Rectal smooth muscle tissue (tissue), 1 donor: ENCODE results near the gene LHX8.
"Not testable (repeated sequence)": the region's sequence is repeated elsewhere in the genome, so short reads cannot be mapped to it uniquely, and the experiment has no call there.

ENCODE experiments used
- H3K27ac ChIP-seq: one replicate; pipeline ENCODE4 v1.7.0; 2013; ENCODE audit warnings: low read depth, low read length, inconsistent platforms
- H3K27me3 ChIP-seq: one replicate; pipeline ENCODE4 v1.7.0; 2013; ENCODE audit warnings: low read length; ENCODE audit not compliant: control insufficient read depth, insufficient read depth
- H3K36me3 ChIP-seq: one replicate; pipeline ENCODE4 v1.7.0; 2013; ENCODE audit warnings: low read length; ENCODE audit not compliant: control insufficient read depth, insufficient read depth
- H3K4me1 ChIP-seq: one replicate; pipeline ENCODE4 v1.7.0; 2013; ENCODE audit warnings: low read length; ENCODE audit not compliant: control insufficient read depth, insufficient read depth
- H3K4me3 ChIP-seq: one replicate; pipeline ENCODE4 v1.7.0; 2013; ENCODE audit warnings: low read length
- H3K9ac ChIP-seq: one replicate; pipeline ENCODE4 v1.7.0; 2013; ENCODE audit warnings: low read length

The LHX8 gene

GRCh38 chr1:75136195-75136815 is 2.1 kb downstream of the LHX8 start:
- Histone ChIP-seq H3K36me3 (no peaks in the 10 kb centered on the region), H3K4me3 (peak overlapping the region; percentile 15), H3K27ac (no peak overlapping the region), H3K9ac (no peak overlapping the region), H3K27me3 (peaks cover 37% of the 10 kb centered on the region), H3K4me1 (peaks cover 7% of the 10 kb centered on the region)

GRCh38 chr1:75136921-75137641 is 2.9 kb downstream of the LHX8 start:
- Histone ChIP-seq H3K4me1 (peaks cover 7% of the 10 kb centered on the region), H3K4me3 (no peak overlapping the region), H3K27ac (no peak overlapping the region), H3K27me3 (peaks cover 35% of the 10 kb centered on the region), H3K36me3 (no peaks in the 10 kb centered on the region), H3K9ac (no peak overlapping the region)

DNA sequence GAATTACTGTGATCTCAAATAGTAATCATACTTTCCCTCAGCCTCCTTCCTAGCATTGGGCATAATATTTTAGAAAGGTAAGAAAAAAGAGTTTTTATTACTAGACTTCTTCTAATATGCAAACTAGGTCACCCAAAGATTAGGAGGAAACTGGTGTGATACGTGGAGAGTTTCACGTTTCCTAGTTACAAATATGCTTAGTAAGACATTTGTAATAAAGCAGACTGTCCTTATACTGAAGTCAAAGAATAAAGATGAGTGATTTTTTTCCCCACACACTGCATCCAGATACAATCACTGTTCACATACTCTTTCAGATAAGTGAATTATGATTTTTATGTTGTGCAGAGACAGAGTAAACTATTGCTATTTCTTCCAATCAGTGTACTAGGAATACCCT is 17.9 kb downstream of the LHX8 start:
- Histone ChIP-seq H3K9ac (no peak overlapping the region), H3K4me3 (no peak overlapping the region), H3K4me1 (no peaks in the 10 kb centered on the region), H3K36me3 (no peaks in the 10 kb centered on the region), H3K27me3 (no peaks in the 10 kb centered on the region), H3K27ac (no peak overlapping the region)

DNA sequence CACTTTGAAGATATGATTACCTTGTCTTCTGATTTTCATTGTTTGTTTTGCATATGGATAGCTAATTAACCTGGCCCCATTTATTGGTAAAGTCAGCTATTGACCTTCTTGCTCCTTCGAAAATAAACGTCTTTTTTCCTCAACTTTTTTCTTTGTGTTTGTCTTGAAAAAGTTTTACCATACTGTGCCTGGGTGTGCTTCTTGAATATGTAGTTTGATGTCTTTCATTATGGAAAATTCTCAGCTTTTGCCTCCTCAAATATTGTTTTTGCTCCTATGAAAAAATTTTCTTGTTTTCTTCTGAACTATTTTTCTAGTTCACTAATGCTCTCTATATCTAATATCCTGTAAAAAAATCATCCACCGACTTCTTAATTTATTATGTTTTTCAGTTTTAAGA is 25.0 kb downstream of the LHX8 start:
- no peak overlapping the region for H3K4me3 ChIP-seq
- no peaks in the 10 kb centered on the region for H3K27me3 ChIP-seq
- no peak overlapping the region for H3K27ac ChIP-seq
- H3K36me3 ChIP-seq = no peaks in the 10 kb centered on the region
- no peaks in the 10 kb centered on the region for H3K4me1 ChIP-seq
- H3K9ac ChIP-seq = no peak overlapping the region

DNA sequence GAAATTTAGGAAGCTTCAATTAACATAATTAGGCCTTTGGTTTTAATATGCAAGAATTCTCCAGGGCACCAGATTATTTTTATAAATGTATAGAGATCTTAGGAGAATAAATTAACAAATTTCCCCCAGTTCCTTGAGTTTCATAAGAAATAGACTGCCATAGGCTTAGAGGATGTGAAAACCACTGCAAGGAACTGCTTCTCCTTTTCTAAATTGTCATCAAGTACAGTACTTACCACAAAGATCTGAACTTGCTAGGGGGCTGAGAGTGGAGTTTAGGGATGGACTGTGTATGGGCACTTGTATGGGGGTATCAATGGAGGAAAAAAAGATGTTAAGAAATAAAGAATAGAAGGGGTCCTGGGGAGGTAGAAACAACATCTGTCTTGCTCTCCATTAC is 31.1 kb downstream of the LHX8 start:
- no peaks in the 10 kb centered on the region for H3K27me3 ChIP-seq
- no peaks in the 10 kb centered on the region for H3K4me1 ChIP-seq
- H3K4me3 ChIP-seq = no peak overlapping the region
- H3K27ac ChIP-seq = no peak overlapping the region
- H3K36me3 ChIP-seq = no peaks in the 10 kb centered on the region
- no peak overlapping the region for H3K9ac ChIP-seq

GRCh38 chr1:75166821-75167220 is 32.6 kb downstream of the LHX8 start:
- H3K27me3 ChIP-seq = no peaks in the 10 kb centered on the region
- no peak overlapping the region for H3K9ac ChIP-seq
- no peaks in the 10 kb centered on the region for H3K36me3 ChIP-seq
- H3K4me3 ChIP-seq = no peak overlapping the region
- no peaks in the 10 kb centered on the region for H3K4me1 ChIP-seq
- H3K27ac ChIP-seq = no peak overlapping the region

DNA sequence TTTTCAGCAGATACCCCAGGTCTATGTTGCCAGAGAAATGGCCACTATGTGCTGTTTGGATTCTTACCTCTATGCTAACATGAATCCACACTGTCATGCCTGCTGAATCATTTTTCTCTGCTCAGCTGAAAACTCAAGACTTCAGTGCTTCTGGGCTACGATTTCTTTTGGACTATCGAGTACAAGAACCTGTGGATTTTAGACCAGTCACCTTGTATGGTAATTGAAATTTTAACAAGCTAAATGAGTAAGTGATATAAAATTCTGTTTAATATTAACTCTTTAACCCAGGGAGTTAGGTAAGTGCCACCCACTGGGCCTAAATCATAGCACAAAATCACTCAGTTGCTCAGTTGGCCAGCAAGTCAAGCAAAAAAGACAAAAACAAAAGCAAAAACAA is 35.8 kb downstream of the LHX8 start:
- Histone ChIP-seq H3K4me1 (no peaks in the 10 kb centered on the region), H3K4me3 (no peak overlapping the region), H3K36me3 (no peaks in the 10 kb centered on the region), H3K27ac (no peak overlapping the region), H3K9ac (no peak overlapping the region), H3K27me3 (no peaks in the 10 kb centered on the region)

- Histone ChIP-seq H3K4me1 (no peaks in the 10 kb centered on the region), H3K9ac (no peak overlapping the region), H3K27me3 (no peaks in the 10 kb centered on the region), H3K27ac (no peak overlapping the region), H3K36me3 (no peaks in the 10 kb centered on the region), H3K4me3 (no peak overlapping the region)
These were observed 36.8 kb downstream of the LHX8 start for GRCh38 chr1:75170981-75171380.

DNA sequence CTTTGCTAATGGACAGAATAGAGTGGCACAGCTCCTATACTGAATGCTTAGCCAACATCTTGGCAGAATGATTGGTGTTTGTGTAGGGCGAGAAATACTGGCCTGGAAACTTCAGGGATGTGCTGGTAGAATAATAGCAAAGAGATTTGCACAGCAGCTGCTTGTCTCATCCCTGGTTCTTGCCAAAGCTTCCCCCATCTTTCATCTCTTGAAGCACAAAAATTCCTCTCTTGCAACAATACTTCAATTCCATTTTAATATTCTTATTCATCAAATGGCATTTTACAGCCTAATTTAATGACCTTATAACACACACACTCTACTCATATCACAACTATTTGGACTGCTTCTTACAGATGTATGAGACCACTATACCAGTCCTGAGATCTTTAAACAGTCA is 37.7 kb downstream of the LHX8 start:
- no peak overlapping the region for H3K27ac ChIP-seq
- H3K9ac ChIP-seq = no peak overlapping the region

GRCh38 chr1:75172556-75172955 is 38.4 kb downstream of the LHX8 start:
- H3K4me1 ChIP-seq = no peaks in the 10 kb centered on the region
- H3K27me3 ChIP-seq = no peaks in the 10 kb centered on the region
- H3K27ac ChIP-seq = no peak overlapping the region
- no peak overlapping the region for H3K4me3 ChIP-seq
- H3K36me3 ChIP-seq = no peaks in the 10 kb centered on the region
- H3K9ac ChIP-seq = no peak overlapping the region

More for the DNA sequence above, 37.7 kb downstream of the LHX8 start:
- H3K4me1 ChIP-seq = no peaks in the 10 kb centered on the region
- no peaks in the 10 kb centered on the region for H3K36me3 ChIP-seq
- H3K4me3 ChIP-seq = no peak overlapping the region
- H3K27me3 ChIP-seq = no peaks in the 10 kb centered on the region

GRCh38 chr1:75174031-75174760 is 40.0 kb downstream of the LHX8 start:
- no peaks in the 10 kb centered on the region for H3K4me1 ChIP-seq
- no peak overlapping the region for H3K9ac ChIP-seq
- no peak overlapping the region for H3K4me3 ChIP-seq
- H3K27me3 ChIP-seq = no peaks in the 10 kb centered on the region
- H3K36me3 ChIP-seq = no peaks in the 10 kb centered on the region
- no peak overlapping the region for H3K27ac ChIP-seq

GRCh38 chr1:75181214-75181955 is 47.2 kb downstream of the LHX8 start:
- not testable (repeated sequence) for H3K36me3 ChIP-seq, H3K27me3 ChIP-seq, H3K4me3 ChIP-seq, H3K9ac ChIP-seq, H3K27ac ChIP-seq, H3K4me1 ChIP-seq
